A673 (cell line): ENCODE measurements around the gene ATG13. TPM values are rescaled to one million over a fixed set of nuclear protein-coding genes. Genes with fewer than 3 reads are reported as not detected.

Experiments used
- BruUV-seq: library from RNA; stranded (reverse); fragments of 400-500 nt; replicated peaks from 2 replicates; lab custom pipeline; 2021; lab: Mats Ljungman, UMichigan
- CTCF ChIA-PET: fragments of 300-600 bp; sonication (Branson Sonifier 250); formaldehyde crosslinking; loops from one replicate; lab custom pipeline; 2022; ENCODE audit warnings: antibody characterized with exemption; lab: Charles Lee
- POLR2A ChIA-PET: fragments of 300-600 bp; sonication (Branson Sonifier 250); formaldehyde crosslinking; loops from one replicate; lab custom pipeline; 2022; ENCODE audit warnings: antibody characterized with exemption; ENCODE audit not compliant: low non-redundant PET; lab: Charles Lee
- DNase-seq: peaks from one replicate; pipeline ENCODE4 v3.0.0-alpha.2; 2015; ENCODE audit warnings: low spot score
- H3K27ac ChIP-seq: fragments of 200-600 bp; sonication (generic); 2 replicates; pipeline ENCODE4 v1.5.1; 2016; ENCODE audit warnings: mixed run types, low read depth, mild to moderate bottlenecking, mixed read lengths, antibody characterized with exemption, low read length; ENCODE audit not compliant: poor library complexity, severe bottlenecking
- H3K27me3 ChIP-seq: fragments of 200-600 bp; sonication (generic); replicated peaks from 2 replicates; pipeline ENCODE4 v1.6.1; 2017; ENCODE audit warnings: mixed run types, low read depth, mild to moderate bottlenecking, mixed read lengths, antibody characterized with exemption, low read length; ENCODE audit not compliant: insufficient read depth, poor library complexity
- H3K36me3 ChIP-seq: fragments of 200-600 bp; sonication (generic); 2 replicates; pipeline ENCODE4 v1.6.1; 2016; ENCODE audit warnings: mixed run types, mild to moderate bottlenecking, mixed read lengths, antibody characterized with exemption, low read length; ENCODE audit not compliant: insufficient read depth, poor library complexity, severe bottlenecking
- H3K4me1 ChIP-seq: fragments of 200-600 bp; sonication (generic); 2 replicates; pipeline ENCODE4 v1.6.1; 2017; ENCODE audit warnings: mixed run types, mild to moderate bottlenecking, mixed read lengths, antibody characterized with exemption, low read length; ENCODE audit not compliant: insufficient read depth, poor library complexity, severe bottlenecking
- H3K4me3 ChIP-seq: fragments of 200-600 bp; sonication (generic); 2 replicates; pipeline ENCODE4 v1.5.1; 2016; ENCODE audit warnings: low read depth, mixed run types, mild to moderate bottlenecking, mixed read lengths, low read length; ENCODE audit not compliant: poor library complexity, severe bottlenecking
- H3K9me3 ChIP-seq: fragments of 200-600 bp; sonication (generic); 2 replicates; pipeline ENCODE4 v1.6.1; 2016; ENCODE audit warnings: mixed run types, low read depth, mild to moderate bottlenecking, mixed read lengths, antibody characterized with exemption, low read length; ENCODE audit not compliant: poor library complexity, severe bottlenecking
- EZH2 ChIP-seq: fragments of 200-600 bp; sonication (generic); IDR thresholded peaks from 2 replicates; pipeline ENCODE4 v1.6.1; 2017; ENCODE audit warnings: borderline replicate concordance, low read depth, mild to moderate bottlenecking, mixed read lengths, antibody characterized with exemption, low read length; ENCODE audit not compliant: poor library complexity, severe bottlenecking
- intact Hi-C: fragments of 100-400 bp; cut with micrococcal nuclease; formaldehyde crosslinking; loops from one replicate; pipeline ENCODE4 v1.10.0; 2022; ENCODE audit not compliant: unreplicated experiment
- total RNA-seq: library from RNA; stranded (reverse); gene quantifications from 2 replicates; pipeline ENCODE4 v1.2.3, GENCODE V29; 2021
- TF ChIP-seq, protein P1 (sequence below): fragments of 300-800, 200-600 bp; sonication (generic); conservative IDR thresholded peaks from 2 replicates; pipeline ENCODE4 v1.5.1; 2017; ENCODE audit warnings: low read depth, mild to moderate bottlenecking, antibody characterized with exemption, low read length, moderate library complexity, mixed read lengths

The ATG13 gene
- total RNA-seq, 1 experiment from 2014 or later: 155 TPM

DNA sequence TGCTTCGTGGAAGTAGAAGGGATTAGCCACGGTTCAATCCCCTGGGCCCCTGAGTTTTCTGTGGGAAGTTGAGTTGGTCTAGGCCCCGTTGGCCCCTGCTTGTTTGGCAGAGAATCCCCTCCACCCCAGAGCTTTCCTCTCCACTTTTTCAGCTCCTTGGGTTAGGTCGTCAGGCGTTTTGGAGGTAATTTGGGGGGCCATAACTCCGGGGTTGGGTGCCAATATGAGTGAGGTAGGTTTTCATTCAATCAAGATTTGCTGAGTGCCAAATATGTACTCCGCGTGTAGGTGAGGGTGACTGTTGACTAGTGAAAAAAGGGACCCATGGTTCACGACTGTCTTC, 590 bp downstream of the ATG13 start:
- Histone ChIP-seq H3K4me1 (peaks cover 23% of the 10 kb centered on the region), H3K27ac (peak overlapping the region; percentile 97), H3K36me3 (peaks cover 14% of the 10 kb centered on the region), H3K27me3 (no peaks in the 10 kb centered on the region), H3K4me3 (peak overlapping the region; percentile 65), H3K9me3 (no peaks in the 10 kb centered on the region)
- no peak for TF ChIP-seq EZH2
- TF ChIP-seq, protein P1, sequence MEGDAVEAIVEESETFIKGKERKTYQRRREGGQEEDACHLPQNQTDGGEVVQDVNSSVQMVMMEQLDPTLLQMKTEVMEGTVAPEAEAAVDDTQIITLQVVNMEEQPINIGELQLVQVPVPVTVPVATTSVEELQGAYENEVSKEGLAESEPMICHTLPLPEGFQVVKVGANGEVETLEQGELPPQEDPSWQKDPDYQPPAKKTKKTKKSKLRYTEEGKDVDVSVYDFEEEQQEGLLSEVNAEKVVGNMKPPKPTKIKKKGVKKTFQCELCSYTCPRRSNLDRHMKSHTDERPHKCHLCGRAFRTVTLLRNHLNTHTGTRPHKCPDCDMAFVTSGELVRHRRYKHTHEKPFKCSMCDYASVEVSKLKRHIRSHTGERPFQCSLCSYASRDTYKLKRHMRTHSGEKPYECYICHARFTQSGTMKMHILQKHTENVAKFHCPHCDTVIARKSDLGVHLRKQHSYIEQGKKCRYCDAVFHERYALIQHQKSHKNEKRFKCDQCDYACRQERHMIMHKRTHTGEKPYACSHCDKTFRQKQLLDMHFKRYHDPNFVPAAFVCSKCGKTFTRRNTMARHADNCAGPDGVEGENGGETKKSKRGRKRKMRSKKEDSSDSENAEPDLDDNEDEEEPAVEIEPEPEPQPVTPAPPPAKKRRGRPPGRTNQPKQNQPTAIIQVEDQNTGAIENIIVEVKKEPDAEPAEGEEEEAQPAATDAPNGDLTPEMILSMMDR: no peak
- ChIA-PET POLR2A (interaction anchor here (0.6 kb wide), 1 partner anchor 24 kb away, joined by 3 read pairs; no protein-coding TSS in a partner anchor), CTCF (interaction anchor here (0.6 to 0.9 kb wide), 2 partner anchors 24 to 128 kb away, joined by 3 to 4 read pairs; partner anchors contain the start of gene AMBRA1)
- intact Hi-C loops: loop anchor here (2.0 kb wide), 1 partner anchor 229 kb away; no protein-coding TSS in a partner anchor
- no peak for DNase-seq
- no TSS peak for BruUV-seq

DNA sequence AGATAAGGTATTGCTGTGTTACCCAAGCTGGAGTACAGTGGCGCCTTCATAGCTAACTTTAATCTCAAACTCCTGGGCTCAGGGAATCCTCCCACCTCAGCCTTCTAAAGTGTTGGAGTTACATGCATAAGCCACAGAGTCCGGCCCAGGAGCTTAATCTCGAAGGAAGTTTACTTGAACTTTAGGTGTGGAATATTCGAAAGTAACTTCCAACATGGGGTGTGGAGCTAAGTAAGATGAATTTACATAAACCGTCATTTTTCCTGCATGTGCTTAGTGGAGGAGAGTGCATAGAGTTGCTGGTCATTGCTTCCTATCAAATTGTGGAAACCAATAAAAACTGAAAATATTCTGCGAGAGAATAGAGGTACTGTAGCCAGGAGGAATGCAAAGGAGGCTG, 1.5 kb downstream of the ATG13 start:
- no peaks in the 10 kb centered on the region for H3K27me3 ChIP-seq
- intact Hi-C loops: loop anchor here (2.0 kb wide), 1 partner anchor 230 kb away; no protein-coding TSS in a partner anchor
- peaks cover 23% of the 10 kb centered on the region for H3K4me1 ChIP-seq
- TF ChIP-seq EZH2: no peak
- TF ChIP-seq, protein P1: no peak
- H3K36me3 ChIP-seq: peaks cover 14% of the 10 kb centered on the region
- ChIA-PET CTCF (interaction anchor here (0.6 kb wide), 1 partner anchor 526 kb away, joined by 3 read pairs; no protein-coding TSS in a partner anchor), POLR2A (no interaction called here)
- peak overlapping the region; percentile 65 for H3K4me3 ChIP-seq
- H3K27ac ChIP-seq: peak overlapping the region; percentile 21
- no peaks in the 10 kb centered on the region for H3K9me3 ChIP-seq
- DNase-seq: no peak
- no TSS peak for BruUV-seq

- H3K9me3 ChIP-seq: no peaks in the 10 kb centered on the region
- no peak for DNase-seq
- peaks cover 25% of the 10 kb centered on the region for H3K36me3 ChIP-seq
- H3K4me1 ChIP-seq: no peaks in the 10 kb centered on the region
- intact Hi-C loops: no loop called here
- TF ChIP-seq EZH2: no peak
- TF ChIP-seq, protein P1: no peak
- H3K27ac ChIP-seq: no peak overlapping the region
- H3K27me3 ChIP-seq: no peaks in the 10 kb centered on the region
- ChIA-PET CTCF (interaction anchor here (0.5 kb wide), 1 partner anchor 23 kb away, joined by 7 read pairs; no protein-coding TSS in a partner anchor), POLR2A (no interaction called here)
- BruUV-seq: no TSS peak
- H3K4me3 ChIP-seq: no peak overlapping the region
Measured at GRCh38 chr11:46625406-46625805, 8.1 kb downstream of the ATG13 start.
